HAP-1 (cell line): ENCODE data around the gene CCDC137.
A peak's percentile ranks its signal among the peaks of the same experiment; 100 is the strongest.

Source experiments
- DNase-seq, 2 experiments: peaks; one replicate each; pipeline ENCODE4 v3.0.0-alpha.2; 2016 to 2020; ENCODE audit warnings: low spot score in 2 of 2
- H3K27me3 ChIP-seq: fragments of 250-450 bp; sonication (Bioruptor Pico); 2 replicates; pipeline ENCODE4 v1.5.1; 2020; ENCODE audit warnings: low read depth, mild to moderate bottlenecking, moderate library complexity
- H3K36me3 ChIP-seq: fragments of 250-450 bp; sonication (Bioruptor Pico); replicated peaks from 2 replicates; pipeline ENCODE4 v1.5.1; 2020; ENCODE audit warnings: mild to moderate bottlenecking
- H3K4me1 ChIP-seq: fragments of 250-450 bp; sonication (Bioruptor Pico); 2 replicates; pipeline ENCODE4 v1.5.1; 2020; ENCODE audit warnings: mild to moderate bottlenecking
- H3K4me3 ChIP-seq: fragments of 250-450 bp; sonication (Bioruptor Pico); 2 replicates; pipeline ENCODE4 v1.5.1; 2020; ENCODE audit warnings: mild to moderate bottlenecking, moderate library complexity
- H3K9me3 ChIP-seq: fragments of 250-450 bp; sonication (Bioruptor Pico); 2 replicates; pipeline ENCODE4 v1.5.1; 2020; ENCODE audit warnings: mild to moderate bottlenecking, moderate library complexity
- in situ Hi-C: fragments of 300-500 bp; cut with MboI; formaldehyde crosslinking; loops from 3 replicates; pipeline ENCODE4 v1.14.3; 2020; ENCODE audit warnings: low sequenced_read_pairs, inconsistent platforms, mixed read lengths

CCDC137 gene

DNA sequence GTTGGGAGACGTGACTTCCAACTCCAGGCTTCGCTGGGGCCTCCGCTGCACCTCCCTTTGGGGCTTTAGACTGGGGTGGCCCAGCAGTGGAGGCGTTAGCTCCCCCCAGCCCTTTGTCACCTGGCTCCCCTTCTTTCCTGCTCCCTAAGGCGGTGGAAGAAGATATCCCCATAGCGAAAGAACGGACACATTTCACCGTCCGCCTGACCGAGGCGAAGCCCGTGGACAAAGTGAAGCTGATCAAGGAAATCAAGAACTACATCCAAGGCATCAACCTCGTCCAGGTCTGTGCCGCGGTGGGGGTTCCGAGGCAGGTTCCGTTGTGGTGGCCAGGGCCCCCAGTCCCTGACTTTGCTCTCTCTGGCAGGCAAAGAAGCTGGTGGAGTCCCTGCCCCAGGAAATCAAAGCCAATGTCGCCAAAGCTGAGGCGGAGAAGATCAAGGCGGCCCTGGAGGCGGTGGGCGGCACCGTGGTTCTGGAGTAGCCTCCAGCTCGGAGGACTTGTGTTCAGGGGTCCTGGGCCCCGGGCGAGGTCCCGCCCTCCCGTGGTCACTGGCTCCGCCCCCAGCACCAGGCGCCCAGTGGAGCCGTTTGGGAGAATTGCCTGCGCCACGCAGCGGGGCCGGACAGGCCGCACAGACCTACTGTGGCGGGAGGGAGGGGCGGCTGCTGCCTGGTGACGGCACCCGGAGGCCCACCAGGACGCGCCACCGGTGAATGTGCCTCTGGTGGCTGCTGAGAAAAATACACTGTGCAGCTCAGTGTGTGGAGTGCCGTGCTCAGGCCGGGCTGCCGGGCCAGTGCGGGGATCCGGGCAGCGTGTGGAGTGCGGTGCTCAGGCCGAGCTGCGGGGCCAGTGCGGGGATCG lies 40.5 kb downstream of the CCDC137 start:
- Histone ChIP-seq H3K36me3 (peaks cover 62% of the 10 kb centered on the region), H3K9me3 (no peaks in the 10 kb centered on the region), H3K4me1 (peaks cover 12% of the 10 kb centered on the region), H3K27me3 (no peaks in the 10 kb centered on the region), H3K4me3 (no peak overlapping the region)
- DNase-seq = no peak
- in situ Hi-C loops = no loop called here

DNA sequence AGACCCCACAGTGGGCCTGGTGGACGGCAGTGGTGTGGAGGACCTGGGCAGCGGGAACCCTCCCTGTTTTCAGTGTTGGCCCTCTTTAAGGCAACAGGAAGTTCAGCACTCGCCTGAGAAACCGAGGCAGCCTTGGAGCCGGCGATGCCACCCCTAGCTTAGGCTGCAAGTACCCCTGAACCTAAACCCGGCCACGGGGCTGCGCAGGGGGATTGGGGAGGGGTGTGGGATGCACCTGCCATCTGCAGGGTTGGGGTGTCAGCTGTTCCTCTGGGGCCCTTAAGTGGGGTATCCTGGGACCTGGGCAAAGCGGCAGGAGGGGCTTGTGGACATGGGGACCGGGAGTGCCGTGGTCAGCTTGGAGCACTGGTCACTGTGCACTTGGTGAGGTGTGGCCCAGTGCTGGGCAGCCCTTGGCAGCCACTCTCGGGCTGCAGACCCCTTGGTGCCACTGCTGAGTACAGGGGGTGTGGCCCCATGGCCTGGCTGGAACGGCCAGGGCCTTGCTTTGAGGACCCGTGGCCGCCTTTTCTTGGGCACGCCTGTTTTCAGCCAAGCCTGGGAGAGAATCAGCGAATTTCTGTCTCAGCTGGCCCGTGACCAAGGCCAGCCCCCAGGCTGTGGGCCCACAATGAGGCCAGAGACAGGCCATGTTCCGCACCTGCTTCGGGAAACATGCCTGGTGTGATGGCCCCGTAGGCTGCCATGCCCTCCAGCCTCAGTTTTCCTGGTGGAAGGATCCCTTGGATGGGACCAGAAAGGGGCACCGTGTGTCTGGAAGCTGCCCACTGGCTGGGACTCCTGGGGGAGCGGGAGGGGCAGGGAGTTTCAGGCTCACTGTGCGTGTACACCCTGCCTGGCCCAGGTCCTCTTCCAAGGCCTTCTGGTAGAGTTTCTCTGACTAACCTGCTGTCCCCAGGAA lies 41.4 kb downstream of the CCDC137 start:
- in situ Hi-C loops = no loop called here
- H3K4me3 ChIP-seq = no peak overlapping the region
- H3K4me1 ChIP-seq = peaks cover 12% of the 10 kb centered on the region
- peaks cover 56% of the 10 kb centered on the region for H3K36me3 ChIP-seq
- no peak for DNase-seq
- H3K9me3 ChIP-seq = no peaks in the 10 kb centered on the region
- no peaks in the 10 kb centered on the region for H3K27me3 ChIP-seq

DNA sequence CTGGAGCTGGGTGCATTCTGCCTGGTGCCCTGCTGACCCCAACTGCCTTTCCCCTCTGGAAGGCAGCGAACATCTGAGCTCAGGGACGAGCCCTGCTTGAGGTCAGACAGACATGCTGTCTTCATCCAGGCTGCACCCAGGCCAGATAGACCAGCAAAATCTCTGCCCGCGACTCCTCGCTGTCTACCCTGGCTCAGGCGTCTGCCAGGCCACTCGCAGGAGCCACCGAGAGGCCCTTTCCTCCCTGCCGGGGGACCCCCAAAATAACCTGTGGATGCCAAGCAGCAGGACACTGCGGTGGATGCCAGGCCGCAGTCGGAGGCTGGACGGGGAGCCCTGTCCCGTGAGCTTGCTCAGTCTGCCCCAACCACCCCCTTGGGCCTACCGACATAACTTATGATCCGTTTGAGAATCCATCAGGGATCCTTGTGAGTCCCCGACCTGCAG lies 42.2 kb downstream of the CCDC137 start:
- peaks cover 15% of the 10 kb centered on the region for H3K4me1 ChIP-seq
- H3K4me3 ChIP-seq = no peak overlapping the region
- peaks cover 50% of the 10 kb centered on the region for H3K36me3 ChIP-seq
- no peak for DNase-seq
- H3K27me3 ChIP-seq = no peaks in the 10 kb centered on the region
- in situ Hi-C loops = no loop called here
- H3K9me3 ChIP-seq = no peaks in the 10 kb centered on the region

DNA sequence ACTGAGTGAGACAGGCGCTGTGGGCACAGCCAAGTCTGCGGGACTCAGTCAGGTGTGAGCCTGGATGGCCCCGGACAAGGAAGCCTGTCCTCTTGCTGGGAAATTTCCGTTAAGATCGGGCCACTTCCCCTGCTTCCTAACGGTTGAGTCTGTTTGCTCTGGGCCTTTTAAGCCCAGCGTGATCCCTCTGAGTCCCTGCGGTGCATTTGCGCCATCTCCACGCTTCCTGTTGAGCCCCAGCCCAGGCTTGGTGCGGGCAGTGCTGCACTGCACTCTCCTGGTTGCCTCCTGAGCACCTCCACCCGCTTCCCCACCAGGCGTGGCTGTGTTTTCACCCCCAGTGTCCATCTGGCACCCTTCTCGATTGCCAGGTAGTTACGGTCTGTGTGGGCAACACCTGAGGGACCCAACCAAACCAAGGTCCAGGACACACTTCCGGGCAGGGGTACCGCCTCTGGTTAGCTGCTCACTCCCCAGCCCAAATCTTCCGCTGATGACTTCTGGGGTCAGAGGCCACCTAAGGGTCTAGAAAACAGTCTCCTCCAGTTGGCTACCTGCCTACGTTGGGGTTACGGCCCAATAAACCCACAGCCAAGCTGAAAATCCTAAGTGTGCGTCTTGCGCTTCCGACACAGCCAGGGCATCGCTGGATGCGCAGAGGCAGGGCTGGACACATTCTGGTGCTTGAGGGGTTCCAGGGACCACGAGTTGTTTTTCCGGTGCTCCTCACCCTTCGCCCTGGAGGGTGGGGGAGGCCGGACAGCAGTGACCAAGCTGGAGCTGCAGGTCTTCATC lies 44.2 kb downstream of the CCDC137 start:
- in situ Hi-C loops = no loop called here
- H3K27me3 ChIP-seq = no peaks in the 10 kb centered on the region
- no peaks in the 10 kb centered on the region for H3K9me3 ChIP-seq
- no peak overlapping the region for H3K4me3 ChIP-seq
- peaks cover 51% of the 10 kb centered on the region for H3K36me3 ChIP-seq
- no peak for DNase-seq
- H3K4me1 ChIP-seq = peaks cover 19% of the 10 kb centered on the region

DNA sequence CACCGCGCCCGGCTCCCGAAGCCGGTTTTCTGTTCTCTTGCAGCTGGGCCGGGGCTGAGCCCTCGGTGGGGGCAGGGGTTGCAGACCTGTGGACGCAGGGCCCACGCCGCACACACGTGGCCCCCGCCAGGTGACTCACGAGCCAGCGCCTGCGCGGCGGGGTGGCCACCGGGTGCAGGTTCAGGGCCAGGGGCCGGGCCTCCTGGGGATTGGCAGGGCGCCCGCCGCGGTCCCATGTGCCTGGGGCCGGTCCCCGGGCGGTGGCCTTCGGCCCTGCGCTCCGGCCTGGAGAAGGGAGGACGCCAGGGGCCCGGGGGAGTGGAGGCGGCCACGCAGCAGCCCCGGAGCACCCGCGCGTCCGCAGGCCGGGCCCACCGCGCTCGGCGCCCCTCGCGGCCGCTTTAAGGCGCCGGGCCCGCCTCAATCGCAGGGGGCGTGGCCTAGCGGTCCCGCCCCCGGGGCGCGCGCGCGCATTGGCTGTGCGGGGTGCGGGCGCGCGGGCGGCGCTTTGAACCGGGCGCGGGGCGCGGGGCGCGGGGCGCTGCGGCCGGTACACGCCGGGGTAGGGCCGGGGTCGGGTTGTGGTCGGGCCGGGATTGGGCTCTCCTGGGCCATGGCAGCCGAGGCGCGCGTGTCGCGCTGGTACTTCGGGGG lies 45.4 kb downstream of the CCDC137 start, which contains the start of gene SLC25A10:
SLC25A10 (plus strand) TSS at position 471 of the 654 bp plus-strand sequence; CDS start at position 614, 143 bp downstream.
- in situ Hi-C loops = no loop called here
- DNase-seq = peak; percentile 70 to 81
- H3K36me3 ChIP-seq = peaks cover 44% of the 10 kb centered on the region
- no peaks in the 10 kb centered on the region for H3K9me3 ChIP-seq
- H3K4me1 ChIP-seq = peaks cover 19% of the 10 kb centered on the region
- no peaks in the 10 kb centered on the region for H3K27me3 ChIP-seq
- H3K4me3 ChIP-seq = peak within 1 kb of the TSS; percentile 61

DNA sequence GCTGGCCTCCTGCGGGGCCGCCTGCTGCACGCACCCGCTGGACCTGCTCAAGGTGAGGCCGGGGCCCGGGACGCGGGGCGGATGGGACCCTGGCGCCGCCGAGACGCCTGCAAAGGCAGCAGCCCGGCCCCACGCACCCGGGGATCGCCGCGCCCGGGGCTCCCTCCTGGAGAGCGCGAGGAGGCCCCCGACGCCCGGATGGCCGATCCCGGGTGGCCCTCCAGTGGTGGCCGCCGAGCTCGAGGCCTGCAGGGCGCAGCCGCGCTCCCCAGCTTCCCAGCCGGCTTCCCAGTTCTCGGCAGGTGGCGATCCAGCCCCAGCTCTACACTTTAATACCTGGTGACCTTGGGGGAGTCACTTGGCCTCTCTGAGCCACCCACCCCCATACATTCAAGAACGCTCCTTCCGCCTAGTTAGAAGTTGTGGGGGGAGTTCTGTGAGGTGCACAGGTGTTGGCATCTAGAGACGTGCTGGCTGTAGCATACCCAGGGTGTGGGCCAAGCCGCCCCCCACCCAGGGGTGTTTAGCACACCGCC lies 46.0 kb downstream of the CCDC137 start:
- H3K9me3 ChIP-seq = no peaks in the 10 kb centered on the region
- peak in 1 of 2 experiments; percentile 54 for DNase-seq
- peaks cover 44% of the 10 kb centered on the region for H3K36me3 ChIP-seq
- H3K4me3 ChIP-seq = peak overlapping the region; percentile 61
- H3K4me1 ChIP-seq = peaks cover 19% of the 10 kb centered on the region
- H3K27me3 ChIP-seq = no peaks in the 10 kb centered on the region
- in situ Hi-C loops = no loop called here

DNA sequence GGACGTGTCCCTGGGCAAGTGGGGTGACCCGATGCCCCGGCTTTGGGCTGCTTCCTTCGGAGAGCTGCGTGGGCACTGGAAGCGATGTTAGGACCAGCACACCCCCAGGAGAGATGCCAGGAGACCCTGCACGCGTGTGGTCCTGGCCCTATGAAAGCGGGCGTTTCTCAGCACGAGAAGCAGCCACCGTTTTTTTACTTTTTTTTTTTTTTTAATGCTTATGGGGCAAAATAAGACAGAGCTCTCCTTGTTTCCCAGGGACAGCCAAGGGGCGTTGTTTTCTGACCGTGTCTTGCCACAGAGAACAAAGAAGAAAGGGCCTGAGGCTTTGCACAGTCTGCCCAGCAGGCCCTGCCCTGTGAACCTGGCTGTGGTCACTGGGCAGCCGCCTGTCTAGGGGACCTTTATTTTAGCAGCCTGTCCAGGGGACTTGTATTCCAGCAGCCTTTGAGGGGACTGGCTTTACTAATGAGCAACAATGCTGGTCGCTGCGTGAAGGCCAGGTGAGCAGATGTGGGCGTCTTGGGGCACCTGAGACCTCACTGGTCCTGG lies 46.5 kb downstream of the CCDC137 start:
- no peak for DNase-seq
- no peaks in the 10 kb centered on the region for H3K27me3 ChIP-seq
- in situ Hi-C loops = no loop called here
- peaks cover 44% of the 10 kb centered on the region for H3K36me3 ChIP-seq
- peak overlapping the region; percentile 61 for H3K4me3 ChIP-seq
- H3K9me3 ChIP-seq = no peaks in the 10 kb centered on the region
- H3K4me1 ChIP-seq = peaks cover 19% of the 10 kb centered on the region

DNA sequence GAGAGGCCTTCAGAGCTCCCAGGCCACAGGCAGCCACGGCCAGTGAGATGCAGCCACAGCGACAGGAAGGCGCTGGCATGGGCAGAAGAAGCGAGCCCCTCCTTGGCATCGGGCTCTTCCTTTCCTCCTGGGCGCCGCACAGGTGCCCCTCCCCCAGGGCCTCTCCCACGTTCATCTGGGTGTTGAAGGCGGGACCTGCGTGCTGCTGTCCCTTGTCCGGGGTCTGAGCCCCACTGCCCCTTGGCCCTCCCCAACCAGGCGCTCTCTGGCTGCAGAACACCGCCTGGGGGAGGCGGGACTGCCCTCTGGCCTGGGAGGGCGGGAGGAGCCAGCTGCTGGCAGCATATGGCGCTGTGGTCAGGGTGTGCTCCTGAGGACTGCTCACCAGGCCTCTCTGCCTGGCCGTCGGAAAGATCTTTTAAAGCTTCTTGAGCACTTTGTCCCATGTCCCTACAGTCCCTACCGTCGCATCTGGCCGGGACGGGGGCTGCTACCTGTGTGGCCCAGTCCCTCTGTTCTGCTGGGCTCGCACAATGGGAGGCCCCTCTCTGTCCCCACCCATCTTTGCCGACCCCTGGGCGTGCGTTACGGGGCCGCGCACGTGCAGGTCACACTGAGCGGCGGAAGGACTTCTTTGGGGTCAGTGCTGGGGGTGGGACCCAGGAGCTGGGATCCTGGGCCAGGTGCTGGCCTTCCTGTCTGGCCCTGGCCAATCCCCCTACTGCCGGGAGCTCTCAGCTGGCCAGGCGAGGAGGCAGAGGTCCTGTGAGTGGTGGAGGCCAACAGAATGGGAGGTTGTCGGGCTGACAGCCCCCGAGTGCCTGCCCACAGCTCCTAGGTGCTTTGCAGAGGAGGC lies 47.2 kb downstream of the CCDC137 start:
- DNase-seq = peak in 1 of 2 experiments; percentile 53
- H3K4me3 ChIP-seq = peak overlapping the region; percentile 61
- H3K27me3 ChIP-seq = no peaks in the 10 kb centered on the region
- H3K4me1 ChIP-seq = peaks cover 19% of the 10 kb centered on the region
- peaks cover 43% of the 10 kb centered on the region for H3K36me3 ChIP-seq
- H3K9me3 ChIP-seq = no peaks in the 10 kb centered on the region
- in situ Hi-C loops = no loop called here

DNA sequence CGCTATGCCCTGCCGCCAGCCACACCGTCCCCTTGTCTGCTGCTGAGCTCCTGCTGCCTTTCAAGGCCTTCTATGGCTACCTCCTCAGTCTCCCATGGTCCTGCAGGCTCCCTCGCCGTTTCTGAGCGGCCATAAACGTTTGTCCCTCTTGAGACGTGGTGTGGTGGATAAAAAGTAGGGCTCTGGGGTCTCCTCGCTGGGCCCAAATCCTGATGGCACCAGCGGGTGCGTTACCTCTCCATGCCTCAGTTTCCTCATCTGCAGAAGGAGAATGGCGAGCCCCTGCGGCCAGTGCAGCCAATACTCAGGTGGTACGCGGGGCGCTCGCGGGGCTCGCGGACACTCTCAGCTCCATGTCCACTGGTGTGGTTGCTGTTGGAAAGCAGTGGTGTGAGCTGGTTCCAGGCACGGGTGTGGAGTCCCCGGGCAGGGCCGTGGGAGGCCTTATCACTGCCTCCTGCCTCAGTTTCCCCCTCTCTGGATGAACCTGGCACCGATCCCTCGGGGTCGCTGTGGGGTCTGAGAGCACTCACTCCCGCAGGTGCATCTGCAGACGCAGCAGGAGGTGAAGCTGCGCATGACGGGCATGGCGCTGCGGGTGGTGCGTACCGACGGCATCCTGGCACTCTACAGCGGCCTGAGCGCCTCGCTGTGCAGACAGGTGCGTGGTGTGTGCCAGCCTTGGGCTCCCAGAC lies 48.0 kb downstream of the CCDC137 start:
- no peak for DNase-seq
- peaks cover 47% of the 10 kb centered on the region for H3K36me3 ChIP-seq
- in situ Hi-C loops = no loop called here
- H3K4me3 ChIP-seq = peak overlapping the region; percentile 61
- no peaks in the 10 kb centered on the region for H3K27me3 ChIP-seq
- H3K4me1 ChIP-seq = peaks cover 19% of the 10 kb centered on the region
- H3K9me3 ChIP-seq = no peaks in the 10 kb centered on the region

DNA sequence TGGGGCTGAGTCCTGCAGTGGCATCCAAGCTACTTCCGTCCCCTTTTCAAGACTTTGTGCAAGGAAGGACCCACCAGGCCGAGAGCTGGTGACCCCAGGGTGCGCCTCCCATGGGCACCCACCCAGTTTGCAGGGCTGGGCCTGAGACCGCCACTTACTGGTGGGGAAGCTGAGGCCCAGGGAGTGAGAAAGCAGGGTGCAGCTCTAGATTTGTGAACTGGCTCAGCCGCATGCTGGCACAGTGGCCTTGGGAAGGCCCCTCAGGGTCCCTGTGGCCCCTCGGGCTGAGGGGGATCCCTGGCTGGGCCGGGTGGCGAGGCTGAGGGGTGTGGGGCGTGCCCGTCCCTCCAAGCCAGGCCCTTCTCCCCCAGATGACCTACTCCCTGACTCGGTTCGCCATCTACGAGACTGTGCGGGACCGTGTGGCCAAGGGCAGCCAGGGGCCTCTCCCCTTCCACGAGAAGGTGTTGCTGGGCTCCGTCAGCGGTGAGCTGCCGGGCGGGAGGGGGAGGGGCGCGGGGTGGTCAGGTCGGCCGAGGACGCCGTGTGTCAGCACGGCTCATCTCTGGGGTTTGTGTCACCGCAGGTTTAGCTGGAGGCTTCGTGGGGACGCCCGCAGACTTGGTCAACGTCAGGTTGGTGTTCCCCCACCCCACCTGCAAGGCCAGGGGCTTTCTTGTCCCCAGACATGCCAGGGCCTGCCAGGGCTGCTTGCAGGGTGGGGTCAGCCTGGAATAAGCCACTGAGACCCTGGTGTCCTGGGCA lies 48.8 kb downstream of the CCDC137 start:
- Histone ChIP-seq H3K4me3 (no peak overlapping the region), H3K36me3 (peaks cover 47% of the 10 kb centered on the region), H3K9me3 (no peaks in the 10 kb centered on the region), H3K4me1 (peaks cover 19% of the 10 kb centered on the region), H3K27me3 (no peaks in the 10 kb centered on the region)
- in situ Hi-C loops = no loop called here
- no peak for DNase-seq
